IMR-90 (cell line): ENCODE results near the gene CDT1. TPM values are rescaled to one million over a fixed set of nuclear protein-coding genes. Genes with fewer than 3 reads are reported as not detected.

Experiments
- ATAC-seq: fragments of 200-7000 bp; cut with Tn5 transposase; 2 replicates; pipeline ENCODE4 v1.9.1; 2020; ENCODE audit warnings: low read depth, mild to moderate bottlenecking, moderate library complexity
- Bru-seq: library from RNA; stranded (reverse); fragments of 400-500 nt; gene quantifications from one replicate; lab custom pipeline; 2021; lab: Mats Ljungman, UMichigan
- BruChase-seq, 2 experiments: library from RNA; stranded (reverse); fragments of 400-500 nt; gene quantifications; one replicate each; lab custom pipeline; 2021; lab: Mats Ljungman, UMichigan
- BruUV-seq: library from RNA; stranded (reverse); fragments of 400-500 nt; replicated peaks from 2 replicates; lab custom pipeline; 2021; lab: Mats Ljungman, UMichigan
- CTCF ChIA-PET: fragments of 300-600 bp; formaldehyde crosslinking; extraction: SDS; loops from one replicate; lab custom pipeline; 2021; ENCODE audit warnings: antibody characterized with exemption; lab: Yijun Ruan, JAX
- POLR2A ChIA-PET: fragments of 300-600 bp; sonication (Branson Sonifier 250); formaldehyde crosslinking; loops from one replicate; lab custom pipeline; 2022; ENCODE audit warnings: antibody characterized with exemption; ENCODE audit not compliant: unreplicated experiment; lab: Charles Lee
- DNase-seq: peaks from one replicate; pipeline ENCODE4 v3.0.0; 2013
- H2AFZ ChIP-seq: replicated peaks from 2 replicates; pipeline ENCODE3; 2013; ENCODE audit warnings: low read length, mild to moderate bottlenecking; ENCODE audit not compliant: poor library complexity
- H2AK5ac ChIP-seq: 2 replicates; pipeline ENCODE4 v1.6.1; 2013; ENCODE audit warnings: low read depth, low read length, inconsistent platforms
- H2AK9ac ChIP-seq: replicated peaks from 2 replicates; pipeline ENCODE3; 2013; ENCODE audit warnings: mild to moderate bottlenecking, low read depth, low read length, moderate library complexity; ENCODE audit not compliant: poor library complexity
- H2BK120ac ChIP-seq: 2 replicates; pipeline ENCODE4 v1.6.1; 2013; ENCODE audit warnings: low read depth, low read length, inconsistent platforms
- H2BK15ac ChIP-seq: 3 replicates; pipeline ENCODE4 v1.6.1; 2013; ENCODE audit warnings: low read depth, low read length, inconsistent platforms
- H2BK20ac ChIP-seq: 2 replicates; pipeline ENCODE4 v1.6.1; 2013; ENCODE audit warnings: low read depth, mild to moderate bottlenecking, inconsistent platforms, low read length, moderate library complexity
- H2BK5ac ChIP-seq: 2 replicates; pipeline ENCODE4 v1.6.1; 2013; ENCODE audit warnings: mild to moderate bottlenecking, low read depth, low read length, inconsistent platforms; ENCODE audit not compliant: poor library complexity, severe bottlenecking
- H3K14ac ChIP-seq: replicated peaks from 2 replicates; pipeline ENCODE4 v1.6.1; 2013; ENCODE audit warnings: low read depth, low read length, inconsistent platforms
- H3K18ac ChIP-seq: 2 replicates; pipeline ENCODE4 v1.6.1; 2013; ENCODE audit warnings: low read depth, low read length, control low read depth
- H3K23ac ChIP-seq: 2 replicates; pipeline ENCODE4 v1.6.1; 2013; ENCODE audit warnings: low read depth, low read length, inconsistent platforms
- H3K27ac ChIP-seq: 2 replicates; pipeline ENCODE4 v1.5.1; 2013; ENCODE audit warnings: mild to moderate bottlenecking, control low read depth, low read length; ENCODE audit not compliant: insufficient read depth
- H3K27me3 ChIP-seq: 2 replicates; pipeline ENCODE4 v1.6.1; 2013; ENCODE audit warnings: low read length; ENCODE audit not compliant: control insufficient read depth, insufficient read depth
- H3K36me3 ChIP-seq: 2 replicates; pipeline ENCODE4 v1.6.1; 2013; ENCODE audit warnings: low read length, mixed read lengths; ENCODE audit not compliant: control insufficient read depth, insufficient read depth
- H3K4ac ChIP-seq: 2 replicates; pipeline ENCODE4 v1.6.1; 2013; ENCODE audit warnings: low read depth, low read length, inconsistent platforms
- H3K4me1 ChIP-seq: 2 replicates; pipeline ENCODE4 v1.6.1; 2013; ENCODE audit warnings: low read length, mixed read lengths; ENCODE audit not compliant: control insufficient read depth, insufficient read depth
- H3K4me2 ChIP-seq: 2 replicates; pipeline ENCODE4 v1.6.1; 2013; ENCODE audit warnings: low read depth, mild to moderate bottlenecking, control low read depth, low read length, moderate library complexity
- H3K4me3 ChIP-seq: 2 replicates; pipeline ENCODE4 v1.5.1; 2013; ENCODE audit warnings: low read depth, mild to moderate bottlenecking, control low read depth, low read length, moderate library complexity; ENCODE audit not compliant: insufficient read depth
- H3K56ac ChIP-seq: 2 replicates; pipeline ENCODE4 v1.6.1; 2013; ENCODE audit warnings: low read length, inconsistent platforms; ENCODE audit not compliant: insufficient read depth; ENCODE audit errors: extremely low read depth
- H3K79me1 ChIP-seq, 2 experiments: 2 replicates each; pipeline ENCODE4 v1.6.1; 2013; ENCODE audit warnings: low read length in 2 of 2, inconsistent platforms in 1 of 2, low read depth in 1 of 2
- H3K9ac ChIP-seq: 2 replicates; pipeline ENCODE4 v1.6.1; 2013; ENCODE audit warnings: low read depth, low read length, control low read depth
- H3K9me1 ChIP-seq: 2 replicates; pipeline ENCODE4 v1.6.1; 2013; ENCODE audit warnings: low read length, inconsistent platforms; ENCODE audit not compliant: insufficient read depth
- H3K9me3 ChIP-seq: 2 replicates; pipeline ENCODE4 v1.6.1; 2013; ENCODE audit warnings: low read length; ENCODE audit not compliant: control insufficient read depth, insufficient read depth
- H4K20me1 ChIP-seq: 2 replicates; pipeline ENCODE4 v1.6.1; 2013; ENCODE audit warnings: low read length, inconsistent platforms; ENCODE audit not compliant: insufficient read depth
- H4K5ac ChIP-seq: 2 replicates; pipeline ENCODE4 v1.6.1; 2013; ENCODE audit warnings: mild to moderate bottlenecking, low read depth, low read length, control low read depth
- H4K8ac ChIP-seq, 2 experiments: 2 replicates each; pipeline ENCODE4 v1.6.1; 2013; ENCODE audit warnings: low read depth in 2 of 2, low read length in 2 of 2, control low read depth in 1 of 2, inconsistent platforms in 1 of 2
- H4K91ac ChIP-seq: 2 replicates; pipeline ENCODE4 v1.6.1; 2013; ENCODE audit warnings: low read depth, low read length, inconsistent platforms; ENCODE audit not compliant: insufficient read depth
- BHLHE40 ChIP-seq: fragments of 150-350 bp; IDR thresholded peaks from 2 replicates; pipeline ENCODE4 v1.6.1; 2016; ENCODE audit warnings: mild to moderate bottlenecking, low read depth, low read length
- CEBPB ChIP-seq: IDR thresholded peaks from 2 replicates; pipeline ENCODE4 v1.6.1; 2012; ENCODE audit warnings: low read depth, low read length, improper control_type of control experiment
- CHD1 ChIP-seq: IDR thresholded peaks from 2 replicates; pipeline ENCODE4 v1.6.1; 2012; ENCODE audit warnings: low read depth, low read length, improper control_type of control experiment
- CTCF ChIP-seq: conservative IDR thresholded peaks from 2 replicates; pipeline ENCODE4 v1.5.1; 2012; ENCODE audit warnings: mild to moderate bottlenecking, low read depth, low read length, improper control_type of control experiment
- ELK1 ChIP-seq: fragments of 150-350 bp; IDR thresholded peaks from 2 replicates; pipeline ENCODE4 v1.6.1; 2016; ENCODE audit warnings: low read depth, mild to moderate bottlenecking, low read length, moderate library complexity, borderline replicate concordance
- FOS ChIP-seq: fragments of 150-350 bp; IDR thresholded peaks from 2 replicates; pipeline ENCODE4 v1.6.1; 2016; ENCODE audit warnings: low read depth, low read length
- MAZ ChIP-seq: IDR thresholded peaks from 2 replicates; pipeline ENCODE4 v1.6.1; 2012; ENCODE audit warnings: low read depth, mild to moderate bottlenecking, low read length, improper control_type of control experiment, moderate library complexity, borderline replicate concordance
- MXI1 ChIP-seq: IDR thresholded peaks from 2 replicates; pipeline ENCODE4 v1.6.1; 2012; ENCODE audit warnings: low read depth, mild to moderate bottlenecking, low read length, moderate library complexity, borderline replicate concordance
- NFE2L2 ChIP-seq: fragments of 150-350 bp; IDR thresholded peaks from 2 replicates; pipeline ENCODE4 v1.6.1; 2016; ENCODE audit warnings: low read depth, mild to moderate bottlenecking, low read length
- POLR2A ChIP-seq: IDR thresholded peaks from 2 replicates; pipeline ENCODE4 v1.6.1; 2012; ENCODE audit warnings: mild to moderate bottlenecking, low read depth, low read length
- RCOR1 ChIP-seq: IDR thresholded peaks from 2 replicates; pipeline ENCODE4 v1.6.1; 2012; ENCODE audit warnings: mild to moderate bottlenecking, low read length, improper control_type of control experiment; ENCODE audit not compliant: insufficient replicate concordance
- RFX5 ChIP-seq: IDR thresholded peaks from 2 replicates; pipeline ENCODE4 v1.8.0; 2012; ENCODE audit warnings: low read depth, mild to moderate bottlenecking, low read length, moderate library complexity
- SMC3 ChIP-seq: fragments of 150-350 bp; IDR thresholded peaks from 2 replicates; pipeline ENCODE4 v1.6.1; 2016; ENCODE audit warnings: low read depth, mild to moderate bottlenecking, antibody characterized with exemption, low read length, moderate library complexity
- WGBS, 2 experiments: methylation state at CpG; one replicate each; pipeline versions ENCODE4 v1.1.5 to v1.1.7; 2013; ENCODE audit warnings: missing lambda C conversion rate in 2 of 2; ENCODE audit not compliant: insufficient read length in 1 of 2; ENCODE audit errors: extremely low coverage in 2 of 2; 5-methylcytosine and 5-hydroxymethylcytosine counted together
- dilution Hi-C: fragments of 300-500 bp; cut with HindIII; formaldehyde crosslinking; loops from one replicate; pipeline ENCODE4 v1.14.3; 2018; ENCODE audit warnings: low sequenced_read_pairs; ENCODE audit not compliant: unreplicated experiment
- in situ Hi-C: fragments of 300-500 bp; cut with MboI; formaldehyde crosslinking; loops from 3 replicates; pipeline ENCODE4 v1.14.3; 2019; ENCODE audit warnings: low sequenced_read_pairs, inconsistent platforms, mixed read lengths
- intact Hi-C: fragments of 100-400 bp; cut with micrococcal nuclease; formaldehyde crosslinking; loops from 2 replicates; pipeline ENCODE4 v1.10.0; 2022
- long read RNA-seq: library from polyadenylated mRNA; unstranded; transcript quantifications from one replicate; pipeline ENCODE4 v2.0.0, GENCODE V29; 2021; ENCODE audit not compliant: unreplicated experiment
- polyA plus RNA-seq, 3 experiments: library from polyadenylated mRNA; depleted of rRNA; stranded (reverse); fragments of >200 nt; gene quantifications; 2 replicates each; pipeline ENCODE4 v1.2.3, GENCODE V29; 2012; ENCODE audit warnings: low replicate concordance in 1 of 3
- total RNA-seq: library from RNA; depleted of rRNA; stranded (reverse); fragments of >200 nt; gene quantifications from 2 replicates; pipeline ENCODE4 v1.2.3, GENCODE V29; 2012; rRNA removed

The CDT1 gene
- total RNA-seq = 3.2 and 4.7 TPM in 2 replicates
- polyA plus RNA-seq (2012; rRNA removed) = 11.8 and 13.2 TPM in 2 replicates
- 6.8 and 10.7 TPM in 2 replicates for polyA plus RNA-seq (2012; cell fraction: cytosol; rRNA removed)
- polyA plus RNA-seq (2012; cell fraction: nucleus; rRNA removed; ENCODE audit: low replicate concordance) = 4.7 and 22.2 TPM in 2 replicates
- Bru-seq, nascent RNA = percentile 27 among the genes with signal in this experiment
- percentile 36 among the genes with signal in this experiment for BruChase-seq, experiment 1, labeled RNA remaining after a 6-hour chase
- percentile 34 among the genes with signal in this experiment for BruChase-seq, experiment 2, labeled RNA remaining after a 2-hour chase
- long read RNA-seq, transcript CDT1-201 (10 exons, 3,240 nt) = major isoform, 8 of 14 reads
- long read RNA-seq, partial matches to known transcripts = 5 of 14 reads
- long read RNA-seq, other reads (novel, unspliced or antisense) = 1 of 14 reads

- no peaks in the 10 kb centered on the region for H3K27me3 ChIP-seq
- DNase-seq (peak; percentile 69), ATAC-seq (peak; percentile 85)
- in situ Hi-C loops = no loop called here
- peak within 1 kb of the TSS; percentile 98 for H2AK9ac ChIP-seq
- peak within 1 kb of the TSS; percentile 72 for H3K4me2 ChIP-seq
- H3K36me3 ChIP-seq = peaks cover 10% of the 10 kb centered on the region
- ChIA-PET POLR2A (interaction anchor here (0.7 kb wide), 1 partner anchor 9 kb away, joined by 4 read pairs; no protein-coding TSS in a partner anchor), CTCF (no interaction called here)
- H3K4me1 ChIP-seq = peaks cover 8% of the 10 kb centered on the region; the same call in 1 of the 2 replicates
- H4K5ac ChIP-seq = no peak within 1 kb of the TSS
- H3K79me1 ChIP-seq = peaks cover 7 to 39% of the 10 kb centered on the region in 2 experiments; a peak in 3 of 4 replicates
- H4K8ac ChIP-seq = peak within 1 kb of the TSS; percentile 71 to 93; a peak in 3 of 4 replicates
- H2AFZ ChIP-seq = peak within 1 kb of the TSS; percentile 96
- peak within 1 kb of the TSS; percentile 89 for H3K4ac ChIP-seq
- dilution Hi-C loops = no loop called here
- WGBS, 2 experiments = 0% methylated on average over 59 of the region's 98 CpGs; no CpG with 5 or more reads in 1 of the 2 experiments
- H2BK20ac ChIP-seq = no peak within 1 kb of the TSS
- H3K9ac ChIP-seq = peak within 1 kb of the TSS; percentile 86
- H3K56ac ChIP-seq = peak within 1 kb of the TSS; percentile 30
- no peaks in the 10 kb centered on the region; the same call in 1 of the 2 replicates for H3K9me1 ChIP-seq
- no peaks in the 10 kb centered on the region for H3K9me3 ChIP-seq
- H4K91ac ChIP-seq = peak within 1 kb of the TSS; percentile 68
- intact Hi-C loops = no loop called here
- no peaks in the 10 kb centered on the region; the same call in 1 of the 2 replicates for H4K20me1 ChIP-seq
- no peak within 1 kb of the TSS for H2BK120ac ChIP-seq
- H3K18ac ChIP-seq = no peak within 1 kb of the TSS
- no TSS peak for BruUV-seq
- H3K23ac ChIP-seq = peak within 1 kb of the TSS; percentile 91
- peak within 1 kb of the TSS; percentile 84; the same call in 1 of the 2 replicates for H3K27ac ChIP-seq
- H2BK15ac ChIP-seq = no peak within 1 kb of the TSS; the same call in 2 of the 3 replicates
- H3K14ac ChIP-seq = peak within 1 kb of the TSS; percentile 91
- H2BK5ac ChIP-seq = peak within 1 kb of the TSS; percentile 22
- H2AK5ac ChIP-seq = peak within 1 kb of the TSS; percentile 82
- H3K4me3 ChIP-seq = peak within 1 kb of the TSS; percentile 85
- peak; percentile 93 for TF ChIP-seq BHLHE40
- no peak for TF ChIP-seq CTCF
- peak; percentile 60; the same call in 1 of the 2 replicates for TF ChIP-seq MAZ
- TF ChIP-seq FOS = no peak
- TF ChIP-seq ELK1 = no peak
- no peak for TF ChIP-seq CEBPB
- no peak for TF ChIP-seq RCOR1
- no peak for TF ChIP-seq RFX5
- 0 out of 2 replicates have a peak, but pooled peaks have one; percentile 36 for TF ChIP-seq POLR2A
- no peak for TF ChIP-seq SMC3
- TF ChIP-seq NFE2L2 = no peak
- TF ChIP-seq CHD1 = no peak; the same call in 1 of the 2 replicates
- TF ChIP-seq MXI1 = 0 out of 2 replicates have a peak, but pooled peaks have one; percentile 21
These were observed at the start of gene CDT1 for GRCh38 chr16:88803264-88803987. Gene CDT1 (plus strand): TSS chr16:88803789. CDS start chr16:88803832, 43 bp downstream.
